Stimulated activated CD8-positive, alpha-beta memory T cell treated with anti-CD3 and anti-CD28 coated beads, Interleukin-4, amount 100 ng/mL, for 48 hours (primary cell): Measurements from ENCODE around the gene NKX1-2.

ENCODE experiments used
- DNase-seq: peaks from one replicate; pipeline ENCODE4 v3.0.0-alpha.2; 2020

NKX1-2 gene

DNA sequence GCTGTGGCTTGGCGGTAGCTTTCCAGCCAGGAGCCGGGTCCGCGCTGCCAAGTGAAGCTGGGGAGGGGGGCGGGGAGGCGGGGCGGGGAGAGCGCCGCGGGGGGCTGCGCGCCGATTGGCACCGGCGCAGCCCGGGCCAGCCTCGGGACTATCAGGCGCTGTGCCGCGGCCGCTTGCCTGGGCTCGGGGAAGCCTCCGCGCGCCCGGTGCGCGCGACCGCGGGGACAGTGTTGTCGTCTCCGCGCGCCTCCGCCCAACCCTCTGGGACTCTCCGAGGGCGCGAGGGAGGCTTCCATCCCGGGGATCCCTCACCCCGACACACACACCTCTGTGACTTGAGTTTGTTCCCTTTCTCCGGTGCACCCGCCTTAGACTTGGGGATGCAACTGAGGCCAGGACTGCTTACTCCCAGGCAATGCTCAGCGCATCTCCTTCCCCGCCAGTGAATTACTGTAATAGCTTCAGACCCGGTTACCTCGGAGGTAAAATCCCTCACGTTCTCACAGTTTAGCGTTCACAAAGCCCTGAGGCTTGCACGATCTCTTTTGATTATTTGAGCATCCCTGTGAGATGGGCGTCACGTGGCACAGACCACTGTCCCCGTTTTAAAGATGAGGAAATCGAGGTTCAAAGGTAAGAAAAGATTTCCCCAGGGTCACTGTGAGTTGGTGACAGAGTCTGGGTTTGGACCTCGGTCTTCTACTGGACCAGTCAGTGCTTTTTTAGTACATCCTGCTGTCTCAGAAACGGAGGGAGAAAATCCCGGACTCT is at the start of gene NKX1-2:
NKX1-2 (minus strand) TSS at position 24 of the 771 bp plus-strand sequence. CDS start 92 bp downstream, outside the sequence.
- no peak for DNase-seq

- no peak for DNase-seq
These were observed 48.2 kb upstream of the NKX1-2 start for GRCh38 chr10:124498056-124498455.

DNA sequence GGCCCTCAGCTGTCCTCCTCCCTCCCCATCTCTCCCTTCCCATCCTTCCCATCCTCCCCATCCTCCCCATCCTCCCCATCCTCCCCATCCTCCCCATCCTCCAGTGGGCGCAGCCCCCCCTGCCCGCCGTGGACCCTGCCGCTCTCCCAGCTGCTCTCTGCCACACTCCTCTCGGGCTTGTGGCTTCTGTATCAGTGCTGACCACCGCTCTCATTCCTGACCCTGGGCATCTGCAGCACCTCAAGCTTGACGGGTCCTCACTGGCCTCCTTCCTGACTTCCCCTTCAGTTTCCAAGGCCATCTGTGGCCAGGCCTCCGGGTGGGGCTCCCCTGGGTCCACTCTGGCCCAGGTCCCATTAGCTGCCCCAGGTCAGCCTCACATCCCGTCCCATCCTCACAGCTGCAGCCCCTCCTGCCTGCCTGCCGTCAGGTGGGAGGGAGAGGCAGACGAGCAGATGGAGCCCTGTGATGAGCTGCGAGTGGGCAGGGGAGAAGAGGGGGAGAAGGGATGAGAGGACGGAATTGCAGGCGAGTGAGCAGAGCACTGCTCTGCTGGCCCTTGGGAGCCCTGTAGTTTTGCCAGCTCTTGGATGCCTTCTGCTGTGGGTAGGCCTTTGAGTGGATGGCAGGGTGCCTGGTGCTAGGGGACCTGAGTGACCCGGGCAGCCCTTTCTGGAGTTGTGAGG is 47.5 kb upstream of the NKX1-2 start:
- no peak for DNase-seq

GRCh38 chr10:124496620-124497019 is 46.8 kb upstream of the NKX1-2 start:
- DNase-seq, result no peak

- no peak for DNase-seq
These were observed 46.3 kb upstream of the NKX1-2 start for GRCh38 chr10:124496150-124496549.

GRCh38 chr10:124495725-124496124 is 45.9 kb upstream of the NKX1-2 start:
- DNase-seq, result no peak

- no peak for DNase-seq
These were observed 45.3 kb upstream of the NKX1-2 start for GRCh38 chr10:124495162-124495561.

DNA sequence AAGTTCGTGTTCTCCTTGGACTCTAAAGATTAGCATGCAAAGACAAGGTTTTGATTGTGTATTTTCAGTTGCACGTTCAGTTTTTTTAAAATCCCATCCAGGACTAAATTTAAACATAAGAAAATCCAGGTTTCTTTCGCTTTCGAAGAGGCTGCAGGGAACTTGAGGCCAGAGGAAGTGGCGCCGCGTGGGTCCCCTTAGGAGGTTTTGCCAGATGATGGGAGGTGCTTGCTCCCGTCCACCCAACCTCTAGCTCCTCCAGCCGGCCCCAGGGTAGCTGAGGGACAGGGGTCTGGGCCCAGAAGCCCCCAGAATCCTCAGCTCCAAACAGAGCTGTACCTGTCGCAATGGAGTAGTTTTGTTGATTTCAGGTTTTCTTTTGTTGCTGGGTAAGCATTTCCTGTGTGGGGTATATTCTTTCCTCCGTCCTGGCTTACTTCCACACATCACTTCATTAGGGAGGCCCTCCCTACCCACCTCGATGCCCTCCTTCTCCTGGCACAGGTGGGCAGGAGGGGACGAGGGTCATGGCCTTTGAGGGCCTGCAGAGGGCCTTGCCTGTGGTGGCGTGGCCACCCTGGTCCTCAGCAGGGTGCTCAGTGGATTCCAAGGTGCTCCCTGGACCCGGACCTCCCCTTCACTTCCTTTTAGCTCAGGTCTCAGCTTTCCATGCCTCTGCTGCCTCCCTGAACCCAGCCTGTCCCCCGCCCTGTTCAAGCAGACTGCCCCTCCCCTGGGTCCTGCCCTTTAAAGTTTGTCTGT is 44.4 kb upstream of the NKX1-2 start:
- DNase-seq, result no peak

DNA sequence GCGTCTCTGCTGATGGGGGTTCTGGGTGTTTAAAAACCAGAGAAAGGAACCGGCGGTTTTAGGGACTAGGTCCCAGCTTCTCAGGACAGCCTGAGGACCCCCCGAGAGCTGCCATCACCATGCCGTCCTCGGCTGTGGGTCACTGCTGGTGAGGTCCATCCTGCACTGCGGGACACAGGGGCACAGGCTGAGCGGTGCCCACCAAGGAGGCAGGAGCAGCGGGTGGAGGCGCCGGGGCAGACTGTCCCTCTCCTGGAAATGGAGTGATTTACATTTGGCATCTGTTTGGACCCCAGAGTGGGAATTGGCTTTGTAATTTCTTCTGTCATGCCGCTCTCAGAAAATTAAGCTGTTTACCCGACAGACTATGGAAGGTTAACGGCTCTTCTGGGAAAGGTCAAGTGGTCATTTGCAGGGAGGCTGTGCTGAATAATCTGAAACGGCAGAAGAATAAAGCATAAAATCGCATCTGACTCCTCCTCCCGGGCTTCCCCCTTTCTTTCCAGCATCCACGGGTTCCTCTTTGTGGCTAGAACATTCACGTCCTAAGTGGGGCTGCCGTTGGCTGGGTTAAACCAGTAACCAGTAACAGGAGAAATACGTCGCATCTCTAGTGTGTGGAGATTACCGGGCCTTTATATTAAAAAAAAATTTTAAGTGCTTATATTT is 43.5 kb upstream of the NKX1-2 start:
- no peak for DNase-seq

- no peak for DNase-seq
These were observed 42.4 kb upstream of the NKX1-2 start for GRCh38 chr10:124492266-124492665.

DNA sequence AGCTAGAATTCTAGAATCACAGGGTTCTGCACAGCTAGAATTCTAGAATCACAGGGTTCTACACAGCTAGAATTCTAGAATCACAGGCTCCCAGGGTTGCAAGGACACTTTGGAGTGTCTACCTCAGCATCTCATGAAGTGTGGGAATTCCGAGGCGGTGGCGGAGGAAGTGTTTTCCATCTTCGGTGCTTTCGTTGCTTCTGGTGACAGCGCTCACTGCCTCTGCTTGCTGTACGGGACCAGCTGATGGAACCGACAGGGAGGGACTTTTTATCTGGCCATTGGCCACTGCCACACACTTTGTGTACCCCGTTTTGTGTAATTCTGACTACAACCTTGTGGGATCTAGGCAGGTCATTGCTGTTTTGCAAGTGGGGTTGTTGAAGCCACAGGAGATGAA is 41.3 kb upstream of the NKX1-2 start:
- no peak for DNase-seq

GRCh38 chr10:124486635-124487034 is 36.8 kb upstream of the NKX1-2 start:
- DNase-seq, result no peak

DNA sequence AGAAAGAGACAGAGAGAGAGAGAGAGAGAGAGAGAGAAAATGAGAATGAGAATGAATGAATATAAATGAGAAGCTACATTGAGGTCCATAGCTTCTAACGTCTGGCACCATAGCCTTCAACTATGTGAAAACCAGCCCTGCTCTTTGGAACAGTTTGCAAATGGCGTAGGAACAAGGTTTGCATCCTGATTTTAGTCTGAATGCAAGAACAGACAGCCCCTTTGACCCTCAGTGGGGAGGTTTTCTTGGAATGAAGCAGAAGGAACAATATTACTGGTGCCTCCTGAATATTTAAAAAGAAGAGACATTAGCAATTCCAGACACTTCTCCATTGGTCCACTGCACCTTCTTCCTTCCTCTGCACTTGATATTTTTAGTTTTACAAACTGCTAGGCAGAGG is 34.8 kb upstream of the NKX1-2 start:
- DNase-seq, result no peak

DNA sequence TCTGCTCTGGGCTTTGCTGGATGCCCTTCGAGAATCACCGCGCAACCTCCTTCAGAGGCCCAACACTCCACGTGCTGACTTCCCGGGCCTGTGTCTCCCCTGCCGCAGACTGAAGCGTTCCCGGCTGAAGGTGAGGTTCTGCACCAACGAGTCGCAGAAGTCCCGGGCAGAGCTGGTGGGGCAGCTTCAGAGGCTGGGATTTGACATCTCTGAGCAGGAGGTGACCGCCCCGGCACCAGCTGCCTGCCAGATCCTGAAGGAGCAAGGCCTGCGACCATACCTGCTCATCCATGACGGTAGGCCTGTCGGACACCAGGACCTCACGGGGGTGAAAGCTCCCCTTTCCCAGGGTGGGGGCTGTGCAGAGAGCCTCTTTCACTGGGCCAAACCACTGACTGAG is 34.2 kb upstream of the NKX1-2 start:
- DNase-seq, result no peak

- DNase-seq, result no peak
These were observed 33.0 kb upstream of the NKX1-2 start for GRCh38 chr10:124482876-124483275.

DNA sequence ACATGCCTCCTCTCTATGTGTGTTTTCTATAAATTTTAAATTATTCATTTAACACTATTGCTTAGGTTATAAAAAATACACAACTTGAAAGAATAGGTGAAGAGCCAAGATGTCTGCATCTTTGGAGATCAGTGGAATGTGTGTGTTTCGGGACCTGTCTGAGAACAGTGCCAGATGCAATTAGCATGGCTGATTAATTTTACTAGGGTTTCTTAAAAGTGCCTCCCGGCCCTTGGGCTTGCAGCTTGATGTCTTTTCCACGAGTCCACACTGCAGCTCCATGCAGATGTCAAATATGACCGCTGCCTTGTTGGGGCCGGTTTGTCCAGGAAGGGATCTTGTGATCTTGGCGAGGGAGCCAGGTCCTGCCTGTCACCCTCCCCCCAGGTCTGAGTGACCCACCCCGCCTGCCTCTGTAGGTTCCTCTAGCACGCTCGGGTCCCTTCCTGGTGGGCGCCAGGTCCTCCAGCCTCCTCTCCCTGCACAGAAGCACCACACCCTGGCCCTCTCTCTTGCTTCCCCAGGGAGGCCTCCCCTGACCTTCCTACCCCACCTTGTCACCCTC is 32.5 kb upstream of the NKX1-2 start:
- no peak for DNase-seq

DNA sequence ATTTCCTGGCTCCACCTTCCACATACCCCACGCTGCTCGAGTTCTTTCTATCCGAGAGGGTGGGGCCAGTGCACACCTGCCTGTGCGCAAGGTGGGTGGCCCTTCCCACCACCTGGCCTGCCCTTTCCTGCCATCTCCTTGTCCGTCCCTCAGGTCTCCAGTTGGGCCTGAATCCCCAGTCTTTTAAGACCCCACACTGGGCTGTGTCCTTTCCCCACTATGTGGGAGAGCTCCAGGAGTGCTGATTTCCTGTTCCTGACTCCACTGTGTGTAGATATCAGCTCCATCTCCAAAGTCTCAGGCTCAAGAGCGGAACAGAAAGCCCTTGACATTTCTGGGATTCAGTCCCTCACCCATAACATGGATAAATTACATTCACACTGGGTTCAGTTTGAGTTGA is 31.9 kb upstream of the NKX1-2 start:
- no peak for DNase-seq

DNA sequence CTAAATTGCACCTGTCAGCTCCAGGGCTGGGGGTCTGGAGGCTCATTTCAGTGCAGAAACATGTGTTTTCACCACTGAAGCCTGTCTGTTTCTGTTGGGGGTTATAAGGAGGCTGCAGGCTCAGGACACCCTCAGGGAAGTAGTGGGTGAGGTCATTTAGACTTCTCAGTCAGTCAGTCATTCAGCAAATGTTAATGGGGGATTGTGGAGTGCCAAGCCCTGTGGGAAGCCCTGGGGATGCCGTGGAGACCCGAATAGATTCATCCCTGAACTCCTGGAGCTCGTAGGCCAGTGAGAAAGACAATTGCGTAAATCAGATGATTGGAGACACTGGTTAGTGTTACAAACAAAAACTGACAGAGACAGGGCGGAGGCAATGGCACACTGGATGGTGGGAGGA is 31.0 kb upstream of the NKX1-2 start:
- DNase-seq, result no peak

- DNase-seq, result no peak
These were observed 28.7 kb upstream of the NKX1-2 start for GRCh38 chr10:124478515-124478914.

DNA sequence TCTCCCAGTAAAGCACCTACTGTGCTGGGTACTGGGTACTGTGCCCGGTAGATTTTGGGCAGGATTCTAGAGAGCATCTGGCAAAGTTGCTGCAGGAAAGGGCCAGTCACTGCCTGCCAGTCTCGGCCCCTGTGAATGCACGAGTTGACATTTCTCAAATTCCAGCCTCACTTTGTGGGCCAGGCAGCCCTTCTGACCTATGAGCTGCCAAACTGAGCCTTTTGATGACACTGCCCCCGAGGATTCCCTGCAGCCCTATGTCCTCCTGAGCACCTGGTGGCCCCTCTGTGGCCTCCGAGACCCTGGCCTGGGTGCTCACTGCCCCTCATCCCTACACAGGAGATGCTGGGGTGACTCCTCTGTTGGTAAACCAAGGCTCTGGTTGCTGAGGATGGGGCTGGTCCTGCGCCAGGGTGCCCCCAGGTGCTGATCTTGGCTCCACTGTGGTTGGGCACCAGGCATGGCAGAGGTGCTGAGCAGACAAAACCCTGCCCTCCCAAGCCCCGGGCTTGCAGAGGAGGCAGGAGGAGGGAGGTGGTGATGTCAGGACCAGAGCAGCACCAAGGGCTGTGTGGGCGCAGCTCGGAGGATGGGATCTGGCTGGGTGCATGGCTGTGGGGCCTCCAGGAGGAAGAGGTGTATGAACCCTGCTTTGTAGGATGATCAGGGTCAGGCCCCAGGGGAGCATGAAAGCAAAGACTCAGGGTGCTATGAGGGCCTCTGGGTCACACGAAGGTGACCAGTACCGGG is 28.0 kb upstream of the NKX1-2 start:
- DNase-seq, result no peak

DNA sequence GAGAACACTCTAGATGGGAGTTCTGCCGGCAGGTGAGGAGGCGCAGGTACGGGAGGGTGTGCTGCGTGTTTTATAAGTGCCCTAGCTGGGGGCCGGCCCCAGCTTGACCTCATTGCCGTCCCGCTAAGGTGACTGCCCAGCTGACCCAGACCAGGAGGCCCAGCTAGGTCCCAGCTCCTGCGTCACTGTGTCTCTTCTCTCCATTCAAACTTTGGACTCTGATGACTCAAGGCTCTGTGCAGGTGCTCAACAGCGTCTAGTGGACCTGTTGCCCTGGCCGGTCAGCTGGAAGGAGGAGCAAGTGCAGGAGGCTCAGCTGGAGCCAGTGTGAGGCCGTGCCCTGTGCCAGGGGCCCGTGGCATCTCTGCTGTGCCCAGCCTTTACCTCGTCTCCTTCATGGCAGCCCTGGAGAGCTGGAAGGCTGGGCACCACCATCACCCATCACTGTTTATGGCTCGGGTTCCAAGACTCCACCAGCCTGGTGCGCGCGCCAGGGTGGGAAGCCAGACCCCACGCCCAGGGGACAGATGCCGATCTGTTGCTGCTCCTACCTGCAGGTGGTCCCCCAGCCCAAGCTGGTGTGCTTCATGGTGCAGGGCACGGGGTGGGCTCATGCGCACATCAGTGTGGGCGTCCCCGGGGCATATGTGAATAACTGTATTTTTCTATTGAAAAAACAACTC is 26.3 kb upstream of the NKX1-2 start:
- DNase-seq, result no peak
